Measurements from ENCODE around the gene CACNA1C. TPM values are rescaled to one million over a fixed set of nuclear protein-coding genes. Genes with fewer than 3 reads are reported as not detected.
"Not testable (repeated sequence)": the region's sequence is repeated elsewhere in the genome, so short reads cannot be mapped to it uniquely, and the experiment has no call there.

The CACNA1C gene
- total and polyA plus RNA-seq, 2 of the 4 experiments (the other 2 are of a cell fraction) = 1.6 to 2.6 TPM

- TF ChIP-seq FOS (IDR thresholded peaks at IDR 0.05; ENCODE audit: low read depth, low read length) = no peak
Observed at GRCh38 chr12:2683283-2684025, 630.7 kb downstream of the CACNA1C start (continued).

GRCh38 chr12:2684026-2684325 lies 631.2 kb downstream of the CACNA1C start:
- POLR2A ChIA-PET (ENCODE audit: unreplicated experiment); ATAC-seq (ENCODE audit: low read depth); H3K56ac ChIP-seq (ENCODE audit: extremely low read depth, insufficient read depth, low read length); H2BK20ac ChIP-seq (ENCODE audit: low read depth, low read length); H3K9ac ChIP-seq (ENCODE audit: low read depth, low read length); H3K14ac ChIP-seq (replicated peaks; ENCODE audit: low read depth, low read length); H3K18ac ChIP-seq (ENCODE audit: low read depth, low read length); H3K4me3 ChIP-seq (ENCODE audit: insufficient read depth, low read depth, low read length); H4K5ac ChIP-seq (ENCODE audit: low read depth, low read length); H3K23ac ChIP-seq (ENCODE audit: low read depth, low read length); BruUV-seq (replicated peaks); H3K4me2 ChIP-seq (ENCODE audit: low read depth, low read length); H2BK120ac ChIP-seq (ENCODE audit: low read depth, low read length); H3K4ac ChIP-seq (ENCODE audit: low read depth, low read length); H2AFZ ChIP-seq (replicated peaks; ENCODE audit: low read length, poor library complexity); H4K8ac ChIP-seq (ENCODE audit: low read depth in 2 of 2, low read length in 2 of 2); CTCF ChIA-PET; DNase-seq; H2AK5ac ChIP-seq (ENCODE audit: low read depth, low read length); H2BK5ac ChIP-seq (ENCODE audit: low read depth, low read length, poor library complexity, severe bottlenecking); H3K9me3 ChIP-seq (ENCODE audit: control insufficient read depth, insufficient read depth, low read length); H4K91ac ChIP-seq (ENCODE audit: insufficient read depth, low read depth, low read length); H2AK9ac ChIP-seq (replicated peaks; ENCODE audit: low read depth, low read length, poor library complexity); H3K9me1 ChIP-seq (ENCODE audit: insufficient read depth, low read length); H3K4me1 ChIP-seq (ENCODE audit: control insufficient read depth, insufficient read depth, low read length); H3K79me1 ChIP-seq (ENCODE audit: low read depth in 1 of 2, low read length in 2 of 2); H4K20me1 ChIP-seq (ENCODE audit: insufficient read depth, low read length); H2BK15ac ChIP-seq (ENCODE audit: low read depth, low read length); in situ Hi-C loops (cut with MboI; ENCODE audit: low sequenced_read_pairs); H3K27me3 ChIP-seq (ENCODE audit: control insufficient read depth, insufficient read depth, low read length); dilution Hi-C loops (cut with HindIII; ENCODE audit: low sequenced_read_pairs, unreplicated experiment); H3K27ac ChIP-seq (ENCODE audit: insufficient read depth, low read length): not testable (repeated sequence)
- intact Hi-C loops (cut with micrococcal nuclease) = loop anchor here (5.0 kb wide), 1 partner anchor 98 kb away; no protein-coding TSS in a partner anchor
- no CpG with 5 or more reads among the region's 6 CpGs for WGBS, 2 experiments (ENCODE audit: extremely low coverage in 2 of 2, insufficient read length in 1 of 2)
- peaks cover 30% of the 10 kb centered on the region for H3K36me3 ChIP-seq (ENCODE audit: control insufficient read depth, insufficient read depth, low read length)

- H2AFZ ChIP-seq (replicated peaks; ENCODE audit: low read length, poor library complexity); H2AK9ac ChIP-seq (replicated peaks; ENCODE audit: low read depth, low read length, poor library complexity); dilution Hi-C loops (cut with HindIII; ENCODE audit: low sequenced_read_pairs, unreplicated experiment); H3K4me1 ChIP-seq (ENCODE audit: control insufficient read depth, insufficient read depth, low read length); H3K27me3 ChIP-seq (ENCODE audit: control insufficient read depth, insufficient read depth, low read length); POLR2A ChIA-PET (ENCODE audit: unreplicated experiment); DNase-seq; H3K4me2 ChIP-seq (ENCODE audit: low read depth, low read length); BruUV-seq (replicated peaks); H4K20me1 ChIP-seq (ENCODE audit: insufficient read depth, low read length); H3K9ac ChIP-seq (ENCODE audit: low read depth, low read length); H3K79me1 ChIP-seq (ENCODE audit: low read depth in 1 of 2, low read length in 2 of 2); H2AK5ac ChIP-seq (ENCODE audit: low read depth, low read length); H2BK5ac ChIP-seq (ENCODE audit: low read depth, low read length, poor library complexity, severe bottlenecking); H3K9me3 ChIP-seq (ENCODE audit: control insufficient read depth, insufficient read depth, low read length); H4K8ac ChIP-seq (ENCODE audit: low read depth in 2 of 2, low read length in 2 of 2); H2BK15ac ChIP-seq (ENCODE audit: low read depth, low read length); H3K9me1 ChIP-seq (ENCODE audit: insufficient read depth, low read length); H2BK120ac ChIP-seq (ENCODE audit: low read depth, low read length); ATAC-seq (ENCODE audit: low read depth); CTCF ChIA-PET; H2BK20ac ChIP-seq (ENCODE audit: low read depth, low read length); H3K4ac ChIP-seq (ENCODE audit: low read depth, low read length); in situ Hi-C loops (cut with MboI; ENCODE audit: low sequenced_read_pairs); H4K5ac ChIP-seq (ENCODE audit: low read depth, low read length); H3K27ac ChIP-seq (ENCODE audit: insufficient read depth, low read length); H3K14ac ChIP-seq (replicated peaks; ENCODE audit: low read depth, low read length); H3K4me3 ChIP-seq (ENCODE audit: insufficient read depth, low read depth, low read length); H3K56ac ChIP-seq (ENCODE audit: extremely low read depth, insufficient read depth, low read length); H3K18ac ChIP-seq (ENCODE audit: low read depth, low read length); H3K23ac ChIP-seq (ENCODE audit: low read depth, low read length); intact Hi-C loops (cut with micrococcal nuclease); H4K91ac ChIP-seq (ENCODE audit: insufficient read depth, low read depth, low read length): not testable (repeated sequence)
- H3K36me3 ChIP-seq (ENCODE audit: control insufficient read depth, insufficient read depth, low read length) = peaks cover 22% of the 10 kb centered on the region
- WGBS, 2 experiments (ENCODE audit: extremely low coverage in 2 of 2, insufficient read length in 1 of 2) = 87% methylated on average over 8 of the region's 20 CpGs; no CpG with 5 or more reads in 1 of the 2 experiments
Observed at GRCh38 chr12:2685620-2686279, 633.0 kb downstream of the CACNA1C start.

Measured in IMR-90 (cell line).